Measurements from ENCODE around the gene TCERG1L.

DNA sequence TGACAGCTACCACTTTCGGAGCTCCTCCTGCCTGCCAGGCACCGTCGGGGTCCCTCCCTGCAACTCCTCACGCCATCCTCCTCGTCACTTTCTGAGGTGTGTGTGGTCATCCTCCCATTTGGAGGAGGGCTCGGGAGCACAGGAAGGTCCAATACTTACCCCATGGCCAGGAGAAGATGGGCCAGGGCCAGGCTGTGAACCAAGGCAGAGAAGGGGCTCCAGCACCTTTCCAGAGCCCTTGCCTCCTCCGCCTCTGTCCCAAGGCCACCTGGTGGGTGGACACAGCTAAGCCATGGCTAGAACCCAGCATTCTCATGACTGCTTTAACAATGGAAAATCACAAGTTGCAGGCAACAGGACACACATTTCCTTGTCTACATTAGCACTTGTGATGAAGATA, 215.5 kb downstream of the TCERG1L start:
- no peak for TF ChIP-seq POLR2AphosphoS5 (IDR thresholded peaks at IDR 0.05; ENCODE audit: low read depth, low read length)
- TF ChIP-seq, protein P1, sequence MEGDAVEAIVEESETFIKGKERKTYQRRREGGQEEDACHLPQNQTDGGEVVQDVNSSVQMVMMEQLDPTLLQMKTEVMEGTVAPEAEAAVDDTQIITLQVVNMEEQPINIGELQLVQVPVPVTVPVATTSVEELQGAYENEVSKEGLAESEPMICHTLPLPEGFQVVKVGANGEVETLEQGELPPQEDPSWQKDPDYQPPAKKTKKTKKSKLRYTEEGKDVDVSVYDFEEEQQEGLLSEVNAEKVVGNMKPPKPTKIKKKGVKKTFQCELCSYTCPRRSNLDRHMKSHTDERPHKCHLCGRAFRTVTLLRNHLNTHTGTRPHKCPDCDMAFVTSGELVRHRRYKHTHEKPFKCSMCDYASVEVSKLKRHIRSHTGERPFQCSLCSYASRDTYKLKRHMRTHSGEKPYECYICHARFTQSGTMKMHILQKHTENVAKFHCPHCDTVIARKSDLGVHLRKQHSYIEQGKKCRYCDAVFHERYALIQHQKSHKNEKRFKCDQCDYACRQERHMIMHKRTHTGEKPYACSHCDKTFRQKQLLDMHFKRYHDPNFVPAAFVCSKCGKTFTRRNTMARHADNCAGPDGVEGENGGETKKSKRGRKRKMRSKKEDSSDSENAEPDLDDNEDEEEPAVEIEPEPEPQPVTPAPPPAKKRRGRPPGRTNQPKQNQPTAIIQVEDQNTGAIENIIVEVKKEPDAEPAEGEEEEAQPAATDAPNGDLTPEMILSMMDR (IDR thresholded peaks at IDR 0.05): no peak

Data from Panc1 (cell line).